HCT116 (cell line): ENCODE data around the gene NBL1. TPM values are rescaled to one million over a fixed set of nuclear protein-coding genes. Genes with fewer than 3 reads are reported as not detected.

ENCODE experiments used
- ATAC-seq: fragments of 200-7000 bp; cut with Tn5 transposase; 2 replicates; pipeline ENCODE4 v1.9.1; 2020; ENCODE audit warnings: mild to moderate bottlenecking, moderate library complexity
- BruUV-seq: library from RNA; stranded (reverse); fragments of 400-500 nt; replicated peaks from 2 replicates; lab custom pipeline; 2021; lab: Mats Ljungman, UMichigan
- CTCF ChIA-PET: fragments of 300-600 bp; sonication (Branson Sonifier 250); formaldehyde crosslinking; loops from one replicate; lab custom pipeline; 2021; ENCODE audit warnings: antibody characterized with exemption; lab: Charles Lee
- POLR2A ChIA-PET: fragments of 300-600, 350-600 bp; sonication (Branson Sonifier 250); formaldehyde crosslinking; loops from one replicate; lab custom pipeline; 2021; ENCODE audit warnings: antibody characterized with exemption; lab: Charles Lee
- RAD21 ChIA-PET, 2 experiments: fragments of 300-600 bp; sonication (Branson Sonifier 250); formaldehyde crosslinking; loops; one replicate each; lab custom pipeline; 2023; ENCODE audit warnings: low total read pairs in 2 of 2; ENCODE audit not compliant: uncharacterized antibody in 2 of 2, unreplicated experiment in 2 of 2, low non-redundant PET in 1 of 2; lab: Charles Lee
- DNase-seq: peaks from one replicate; pipeline ENCODE4 v3.0.0-alpha.2; 2010; ENCODE audit warnings: low read depth, low spot score
- H2AFZ ChIP-seq: fragments of 200-600 bp; shearing (Covaris generic), sonication (generic); 2 replicates; pipeline ENCODE4 v1.6.1; 2017; ENCODE audit warnings: low read depth, mixed run types, mixed read lengths, antibody characterized with exemption, low read length; ENCODE audit not compliant: poor library complexity, severe bottlenecking
- H3K27ac ChIP-seq: 2 replicates; pipeline ENCODE4 v1.5.1; 2012; ENCODE audit warnings: low read depth, low read length
- H3K27me3 ChIP-seq: fragments of 200-600 bp; sonication (generic); 2 replicates; pipeline ENCODE4 v1.6.1; 2016; ENCODE audit warnings: mixed run types, low read length, mixed read lengths; ENCODE audit not compliant: insufficient read depth
- H3K36me3 ChIP-seq, 2 experiments: fragments of 200-500 bp in 1 of 2; fragments of 200-600 bp in 1 of 2; sonication (Bioruptor generic) in 1 of 2; sonication (generic) in 1 of 2; 2 replicates each; pipeline versions ENCODE4 v1.5.1 to v1.6.1; 2014 to 2016; ENCODE audit warnings: low read length in 2 of 2, inconsistent platforms in 1 of 2, mixed read lengths in 1 of 2, mixed run types in 1 of 2; ENCODE audit not compliant: insufficient read depth in 2 of 2, control insufficient read depth in 1 of 2
- H3K4me1 ChIP-seq, 2 experiments: fragments of 200-600 bp in 1 of 2; sonication (generic) in 1 of 2; 2 replicates each; pipeline versions ENCODE4 v1.5.1 to v1.6.1; 2012 to 2017; ENCODE audit warnings: low read length in 2 of 2, inconsistent platforms in 1 of 2, mild to moderate bottlenecking in 1 of 2, mixed read lengths in 1 of 2, mixed run types in 1 of 2, moderate library complexity in 1 of 2; ENCODE audit not compliant: insufficient read depth in 2 of 2, control insufficient read depth in 1 of 2
- H3K4me2 ChIP-seq: fragments of 200-600 bp; sonication (generic); 2 replicates; pipeline ENCODE4 v1.6.1; 2017; ENCODE audit warnings: mixed run types, low read length, mixed read lengths
- H3K4me3 ChIP-seq, 2 experiments: fragments of 200-600 bp in 1 of 2; sonication (generic) in 1 of 2; replicated peaks in 1 of 2; 2 replicates each; pipeline ENCODE4 v1.5.1; 2011 to 2016; ENCODE audit warnings: low read length in 2 of 2, control low read depth in 1 of 2, low read depth in 1 of 2, mild to moderate bottlenecking in 1 of 2, mixed read lengths in 1 of 2, mixed run types in 1 of 2
- H3K79me2 ChIP-seq: fragments of 200-600 bp; sonication (generic); 2 replicates; pipeline ENCODE4 v1.6.1; 2017; ENCODE audit warnings: mild to moderate bottlenecking, mixed run types, low read length, moderate library complexity, mixed read lengths; ENCODE audit not compliant: insufficient read depth
- H3K9ac ChIP-seq: fragments of 200-600 bp; sonication (generic); 2 replicates; pipeline ENCODE4 v1.6.1; 2016; ENCODE audit warnings: low read length, mixed read lengths
- H3K9me2 ChIP-seq: fragments of 200-600 bp; sonication (generic), shearing (Covaris generic); 2 replicates; pipeline ENCODE4 v1.6.1; 2017; ENCODE audit warnings: mixed run types, mild to moderate bottlenecking, moderate library complexity; ENCODE audit not compliant: insufficient read depth
- H3K9me3 ChIP-seq, 2 experiments: fragments of 200-500 bp in 1 of 2; fragments of 200-600 bp in 1 of 2; sonication (Bioruptor generic) in 1 of 2; sonication (generic) in 1 of 2; 2 replicates each; pipeline ENCODE4 v1.6.1; 2014 to 2017; ENCODE audit warnings: low read length in 2 of 2, mixed read lengths in 2 of 2, inconsistent platforms in 1 of 2, low read depth in 1 of 2, mild to moderate bottlenecking in 1 of 2, mixed run types in 1 of 2, moderate library complexity in 1 of 2; ENCODE audit not compliant: control insufficient read depth in 1 of 2, insufficient read depth in 1 of 2
- H4K20me1 ChIP-seq: fragments of 200-600 bp; sonication (generic), shearing (Covaris generic); 2 replicates; pipeline ENCODE4 v1.6.1; 2017; ENCODE audit warnings: mixed run types, mild to moderate bottlenecking, moderate library complexity; ENCODE audit not compliant: insufficient read depth
- CBX3 ChIP-seq: IDR thresholded peaks from 2 replicates; pipeline ENCODE4 v1.6.1; 2012; ENCODE audit warnings: low read depth
- CEBPB ChIP-seq: IDR thresholded peaks from 2 replicates; pipeline ENCODE4 v1.6.1; 2012; ENCODE audit warnings: low read depth
- ELF1 ChIP-seq: IDR thresholded peaks from 2 replicates; pipeline ENCODE4 v1.6.1; 2012; ENCODE audit warnings: low read depth, borderline replicate concordance
- EZH2 ChIP-seq: fragments of 200-600 bp; sonication (generic); IDR thresholded peaks from 2 replicates; pipeline ENCODE4 v1.6.1; 2017; ENCODE audit warnings: antibody characterized with exemption, mixed run types
- FOSL1 ChIP-seq: IDR thresholded peaks from 2 replicates; pipeline ENCODE4 v1.6.1; 2012; ENCODE audit warnings: low read depth
- MAX ChIP-seq: IDR thresholded peaks from 2 replicates; pipeline ENCODE4 v1.6.1; 2012
- POLR2A ChIP-seq: IDR thresholded peaks from 2 replicates; pipeline ENCODE4 v1.7.0; 2011; ENCODE audit warnings: borderline replicate concordance; ENCODE audit not compliant: insufficient read depth, insufficient read length; ENCODE audit errors: extremely low read depth
- POLR2AphosphoS5 ChIP-seq: IDR thresholded peaks from 2 replicates; pipeline ENCODE4 v1.6.1; 2011; ENCODE audit warnings: mild to moderate bottlenecking, low read depth, low read length, moderate library complexity
- RAD21 ChIP-seq: IDR thresholded peaks from 2 replicates; pipeline ENCODE4 v1.6.1; 2012; ENCODE audit warnings: low read depth, mild to moderate bottlenecking
- REST ChIP-seq: IDR thresholded peaks from 2 replicates; pipeline ENCODE4 v1.6.1; 2012; ENCODE audit warnings: low read depth
- TCF7L2 ChIP-seq: IDR thresholded peaks from 2 replicates; pipeline ENCODE4 v1.7.0; 2011; ENCODE audit warnings: borderline replicate concordance, inconsistent platforms; ENCODE audit not compliant: insufficient read depth, insufficient read length; ENCODE audit errors: extremely low read depth
- ZFX ChIP-seq: fragments of 450-650 bp; IDR thresholded peaks from 2 replicates; pipeline ENCODE4 v1.6.1; 2017
- ZNF274 ChIP-seq: fragments of 200-500 bp; sonication (Bioruptor generic); IDR thresholded peaks from 2 replicates; pipeline ENCODE4 v1.6.1; 2014; ENCODE audit warnings: mild to moderate bottlenecking, low read depth, low read length, inconsistent platforms
- intact Hi-C: fragments of 100-400 bp; cut with micrococcal nuclease; formaldehyde crosslinking; loops from 2 replicates; pipeline ENCODE4 v1.10.0; 2022
- total RNA-seq: library from RNA; stranded (reverse); gene quantifications from one replicate; pipeline ENCODE4 v1.2.1, GENCODE V29; 2021; ENCODE audit not compliant: unreplicated experiment
- TF ChIP-seq, protein P1 (sequence below): IDR thresholded peaks from 2 replicates; pipeline ENCODE4 v1.6.1; 2011; ENCODE audit warnings: mild to moderate bottlenecking, low read length, moderate library complexity; ENCODE audit not compliant: insufficient replicate concordance; ENCODE audit errors: extremely low read depth
- TF ChIP-seq, protein P2 (sequence below): IDR thresholded peaks from 2 replicates; pipeline ENCODE4 v1.6.1; 2012
- TF ChIP-seq, protein P3 (sequence below), 3 experiments: fragments of 200-600 bp in 1 of 3; sonication (generic) in 1 of 3; IDR thresholded peaks in 2 of 3; conservative IDR thresholded peaks in 1 of 3; 2 replicates each; pipeline ENCODE4 v1.5.1; 2012 to 2017; ENCODE audit warnings: low read depth in 2 of 3, low read length in 2 of 3, antibody characterized with exemption in 1 of 3, borderline replicate concordance in 1 of 3, control low read depth in 1 of 3, mild to moderate bottlenecking in 1 of 3, mixed read lengths in 1 of 3, mixed run types in 1 of 3, moderate library complexity in 1 of 3; ENCODE audit not compliant: insufficient read depth in 1 of 3

The NBL1 gene
- total RNA-seq, 1 experiment from 2014 or later = 75.4 TPM

- ChIA-PET POLR2A (no interaction called here), CTCF (interaction anchor here (4.0 to 6.5 kb wide), 2 partner anchors 9 to 44 kb away, joined by 43 to 70 read pairs; no protein-coding TSS in a partner anchor), RAD21 (no interaction called here)
- Histone ChIP-seq H3K4me3 (no peak overlapping the region), H3K79me2 (no peaks in the 10 kb centered on the region), H4K20me1 (no peaks in the 10 kb centered on the region), H3K9me3 (no peaks in the 10 kb centered on the region), H2AFZ (no peak overlapping the region), H3K4me2 (no peak overlapping the region), H3K36me3 (no peaks in the 10 kb centered on the region), H3K4me1 (peaks cover 0 to 3% of the 10 kb centered on the region in 2 experiments; a peak in 1 of 4 replicates), H3K9ac (no peak overlapping the region), H3K27me3 (no peaks in the 10 kb centered on the region), H3K27ac (no peak overlapping the region), H3K9me2 (no peaks in the 10 kb centered on the region)
- intact Hi-C loops = no loop called here
- DNase-seq = no peak
- ATAC-seq = no peak
- no TSS peak for BruUV-seq
- TF ChIP-seq ZNF274 (no peak), MAX (no peak), POLR2A (no peak), TCF7L2 (no peak), FOSL1 (no peak), REST (no peak), ELF1 (no peak), ZFX (no peak), CEBPB (no peak), POLR2AphosphoS5 (no peak), RAD21 (no peak), EZH2 (no peak), CBX3 (no peak)
- TF ChIP-seq, protein P1, sequence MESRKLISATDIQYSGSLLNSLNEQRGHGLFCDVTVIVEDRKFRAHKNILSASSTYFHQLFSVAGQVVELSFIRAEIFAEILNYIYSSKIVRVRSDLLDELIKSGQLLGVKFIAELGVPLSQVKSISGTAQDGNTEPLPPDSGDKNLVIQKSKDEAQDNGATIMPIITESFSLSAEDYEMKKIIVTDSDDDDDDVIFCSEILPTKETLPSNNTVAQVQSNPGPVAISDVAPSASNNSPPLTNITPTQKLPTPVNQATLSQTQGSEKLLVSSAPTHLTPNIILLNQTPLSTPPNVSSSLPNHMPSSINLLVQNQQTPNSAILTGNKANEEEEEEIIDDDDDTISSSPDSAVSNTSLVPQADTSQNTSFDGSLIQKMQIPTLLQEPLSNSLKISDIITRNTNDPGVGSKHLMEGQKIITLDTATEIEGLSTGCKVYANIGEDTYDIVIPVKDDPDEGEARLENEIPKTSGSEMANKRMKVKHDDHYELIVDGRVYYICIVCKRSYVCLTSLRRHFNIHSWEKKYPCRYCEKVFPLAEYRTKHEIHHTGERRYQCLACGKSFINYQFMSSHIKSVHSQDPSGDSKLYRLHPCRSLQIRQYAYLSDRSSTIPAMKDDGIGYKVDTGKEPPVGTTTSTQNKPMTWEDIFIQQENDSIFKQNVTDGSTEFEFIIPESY = no peak
- TF ChIP-seq, protein P2, sequence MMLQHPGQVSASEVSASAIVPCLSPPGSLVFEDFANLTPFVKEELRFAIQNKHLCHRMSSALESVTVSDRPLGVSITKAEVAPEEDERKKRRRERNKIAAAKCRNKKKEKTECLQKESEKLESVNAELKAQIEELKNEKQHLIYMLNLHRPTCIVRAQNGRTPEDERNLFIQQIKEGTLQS = no peak
- TF ChIP-seq, protein P3, sequence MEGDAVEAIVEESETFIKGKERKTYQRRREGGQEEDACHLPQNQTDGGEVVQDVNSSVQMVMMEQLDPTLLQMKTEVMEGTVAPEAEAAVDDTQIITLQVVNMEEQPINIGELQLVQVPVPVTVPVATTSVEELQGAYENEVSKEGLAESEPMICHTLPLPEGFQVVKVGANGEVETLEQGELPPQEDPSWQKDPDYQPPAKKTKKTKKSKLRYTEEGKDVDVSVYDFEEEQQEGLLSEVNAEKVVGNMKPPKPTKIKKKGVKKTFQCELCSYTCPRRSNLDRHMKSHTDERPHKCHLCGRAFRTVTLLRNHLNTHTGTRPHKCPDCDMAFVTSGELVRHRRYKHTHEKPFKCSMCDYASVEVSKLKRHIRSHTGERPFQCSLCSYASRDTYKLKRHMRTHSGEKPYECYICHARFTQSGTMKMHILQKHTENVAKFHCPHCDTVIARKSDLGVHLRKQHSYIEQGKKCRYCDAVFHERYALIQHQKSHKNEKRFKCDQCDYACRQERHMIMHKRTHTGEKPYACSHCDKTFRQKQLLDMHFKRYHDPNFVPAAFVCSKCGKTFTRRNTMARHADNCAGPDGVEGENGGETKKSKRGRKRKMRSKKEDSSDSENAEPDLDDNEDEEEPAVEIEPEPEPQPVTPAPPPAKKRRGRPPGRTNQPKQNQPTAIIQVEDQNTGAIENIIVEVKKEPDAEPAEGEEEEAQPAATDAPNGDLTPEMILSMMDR (IDR thresholded peaks at IDR 0.05 in 2 of 3, conservative IDR thresholded peaks at IDR 0.05 in 1 of 3; ENCODE audit: borderline replicate concordance in 1 of 3, insufficient read depth in 1 of 3, low read depth in 2 of 3, low read length in 2 of 3) = no peak
These were observed 62.0 kb downstream of the NBL1 start for GRCh38 chr1:19706136-19706535.
